Ishikawa (cell line): ENCODE measurements around the gene TNNC1.

Source experiments
- CEBPB ChIP-seq: IDR thresholded peaks from 2 replicates; pipeline ENCODE4 v1.6.1; 2012
- CREB1 ChIP-seq: IDR thresholded peaks from 2 replicates; pipeline ENCODE4 v1.6.1; 2012; ENCODE audit warnings: low read depth
- EGR1 ChIP-seq: IDR thresholded peaks from 2 replicates; pipeline ENCODE4 v1.6.1; 2012
- EP300 ChIP-seq: IDR thresholded peaks from 2 replicates; pipeline ENCODE4 v1.6.1; 2012; ENCODE audit warnings: borderline replicate concordance
- FOXM1 ChIP-seq: IDR thresholded peaks from 2 replicates; pipeline ENCODE4 v1.6.1; 2012; ENCODE audit warnings: low read depth, borderline replicate concordance
- NFIC ChIP-seq: IDR thresholded peaks from 2 replicates; pipeline ENCODE4 v1.6.1; 2012
- RAD21 ChIP-seq: IDR thresholded peaks from 2 replicates; pipeline ENCODE4 v1.6.1; 2012; ENCODE audit warnings: low read depth
- TAF1 ChIP-seq: IDR thresholded peaks from 2 replicates; pipeline ENCODE4 v1.6.1; 2012; ENCODE audit warnings: low read depth, mild to moderate bottlenecking
- TCF12 ChIP-seq: IDR thresholded peaks from 2 replicates; pipeline ENCODE4 v1.6.1; 2012; ENCODE audit warnings: low read depth
- TEAD4 ChIP-seq: IDR thresholded peaks from 2 replicates; pipeline ENCODE4 v1.6.1; 2012
- YY1 ChIP-seq: IDR thresholded peaks from 2 replicates; pipeline ENCODE4 v1.6.1; 2012; ENCODE audit warnings: low read depth
- ZBTB7A ChIP-seq: IDR thresholded peaks from 2 replicates; pipeline ENCODE4 v1.6.1; 2012; ENCODE audit warnings: low read depth
- TF ChIP-seq, protein P1 (sequence below): IDR thresholded peaks from 2 replicates; pipeline ENCODE4 v1.6.1; 2012
- TF ChIP-seq, protein P2 (sequence below): IDR thresholded peaks from 2 replicates; pipeline ENCODE4 v1.6.1; 2012; ENCODE audit warnings: low read depth, mild to moderate bottlenecking
- TF ChIP-seq, protein P3 (sequence below): IDR thresholded peaks from 2 replicates; pipeline ENCODE4 v1.6.1; 2012

Gene TNNC1

DNA sequence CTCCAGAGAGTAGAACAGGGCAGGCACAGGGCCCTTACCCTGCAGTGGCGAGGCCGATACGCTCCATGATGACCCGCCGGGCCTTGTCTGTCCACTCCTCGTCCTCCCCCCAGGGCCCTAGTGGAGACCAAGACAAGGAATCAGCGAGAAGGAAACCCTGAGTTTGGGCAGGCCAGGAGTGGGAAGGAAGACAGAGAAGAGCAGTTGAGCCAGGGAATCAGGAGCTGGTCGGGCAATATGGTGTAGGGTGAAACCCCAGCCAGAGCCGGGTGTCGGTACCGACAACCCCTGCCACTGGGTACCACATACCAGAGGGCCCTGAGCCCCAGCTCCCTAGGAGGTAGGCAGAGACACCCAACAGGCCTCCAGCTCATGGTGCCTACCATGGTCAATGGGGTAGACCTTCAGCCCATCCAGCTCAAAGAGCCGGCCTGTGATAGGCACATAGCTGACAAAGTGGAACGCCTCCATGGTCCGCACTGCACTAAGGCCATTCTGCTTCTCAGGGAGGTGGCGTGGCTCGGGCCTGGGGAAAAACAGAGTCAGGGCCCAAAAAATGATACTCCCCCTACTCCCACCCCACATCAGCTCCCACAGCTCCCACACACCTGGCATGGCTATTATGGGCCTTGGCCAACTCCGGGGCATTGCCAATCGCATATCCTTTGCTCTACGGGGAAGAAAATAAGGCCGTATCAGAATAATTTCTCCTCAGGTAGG is 46.9 kb downstream of the TNNC1 start:
- TF ChIP-seq YY1 (no peak), TAF1 (no peak), CREB1 (no peak), FOXM1 (no peak), CEBPB (no peak), NFIC (no peak), ZBTB7A (no peak), TCF12 (no peak), RAD21 (no peak)
- TF ChIP-seq, protein P1, sequence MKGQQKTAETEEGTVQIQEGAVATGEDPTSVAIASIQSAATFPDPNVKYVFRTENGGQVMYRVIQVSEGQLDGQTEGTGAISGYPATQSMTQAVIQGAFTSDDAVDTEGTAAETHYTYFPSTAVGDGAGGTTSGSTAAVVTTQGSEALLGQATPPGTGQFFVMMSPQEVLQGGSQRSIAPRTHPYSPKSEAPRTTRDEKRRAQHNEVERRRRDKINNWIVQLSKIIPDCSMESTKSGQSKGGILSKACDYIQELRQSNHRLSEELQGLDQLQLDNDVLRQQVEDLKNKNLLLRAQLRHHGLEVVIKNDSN, result no peak
- TF ChIP-seq, protein P2, sequence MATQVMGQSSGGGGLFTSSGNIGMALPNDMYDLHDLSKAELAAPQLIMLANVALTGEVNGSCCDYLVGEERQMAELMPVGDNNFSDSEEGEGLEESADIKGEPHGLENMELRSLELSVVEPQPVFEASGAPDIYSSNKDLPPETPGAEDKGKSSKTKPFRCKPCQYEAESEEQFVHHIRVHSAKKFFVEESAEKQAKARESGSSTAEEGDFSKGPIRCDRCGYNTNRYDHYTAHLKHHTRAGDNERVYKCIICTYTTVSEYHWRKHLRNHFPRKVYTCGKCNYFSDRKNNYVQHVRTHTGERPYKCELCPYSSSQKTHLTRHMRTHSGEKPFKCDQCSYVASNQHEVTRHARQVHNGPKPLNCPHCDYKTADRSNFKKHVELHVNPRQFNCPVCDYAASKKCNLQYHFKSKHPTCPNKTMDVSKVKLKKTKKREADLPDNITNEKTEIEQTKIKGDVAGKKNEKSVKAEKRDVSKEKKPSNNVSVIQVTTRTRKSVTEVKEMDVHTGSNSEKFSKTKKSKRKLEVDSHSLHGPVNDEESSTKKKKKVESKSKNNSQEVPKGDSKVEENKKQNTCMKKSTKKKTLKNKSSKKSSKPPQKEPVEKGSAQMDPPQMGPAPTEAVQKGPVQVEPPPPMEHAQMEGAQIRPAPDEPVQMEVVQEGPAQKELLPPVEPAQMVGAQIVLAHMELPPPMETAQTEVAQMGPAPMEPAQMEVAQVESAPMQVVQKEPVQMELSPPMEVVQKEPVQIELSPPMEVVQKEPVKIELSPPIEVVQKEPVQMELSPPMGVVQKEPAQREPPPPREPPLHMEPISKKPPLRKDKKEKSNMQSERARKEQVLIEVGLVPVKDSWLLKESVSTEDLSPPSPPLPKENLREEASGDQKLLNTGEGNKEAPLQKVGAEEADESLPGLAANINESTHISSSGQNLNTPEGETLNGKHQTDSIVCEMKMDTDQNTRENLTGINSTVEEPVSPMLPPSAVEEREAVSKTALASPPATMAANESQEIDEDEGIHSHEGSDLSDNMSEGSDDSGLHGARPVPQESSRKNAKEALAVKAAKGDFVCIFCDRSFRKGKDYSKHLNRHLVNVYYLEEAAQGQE, result no peak

DNA sequence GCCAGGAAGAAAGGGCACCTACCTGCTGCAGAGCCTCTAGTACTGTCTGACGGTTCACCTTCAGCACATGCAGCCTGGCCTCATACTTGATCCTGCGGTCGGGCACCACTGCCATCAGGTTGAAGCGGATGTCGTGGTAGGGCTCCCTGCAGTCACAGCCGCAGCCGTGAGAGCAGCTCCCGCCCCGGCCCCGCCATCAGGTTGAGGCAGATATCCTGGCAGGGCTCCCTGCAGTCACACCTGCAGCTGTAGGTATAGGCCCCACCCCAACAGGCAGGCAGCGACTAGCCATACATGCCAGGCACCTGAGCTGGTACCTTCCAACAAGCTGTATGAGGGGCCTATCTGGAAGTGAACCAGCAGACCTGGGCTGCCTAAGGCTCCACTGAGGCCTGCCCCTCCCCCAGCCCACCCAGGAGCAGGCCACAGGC is 47.6 kb downstream of the TNNC1 start:
- TF ChIP-seq, protein P1, result no peak
- TF ChIP-seq TCF12 (no peak), NFIC (no peak), YY1 (no peak), CEBPB (no peak), ZBTB7A (no peak), TAF1 (no peak), FOXM1 (no peak), EP300 (no peak), RAD21 (no peak), TEAD4 (no peak), CREB1 (no peak), EGR1 (no peak)
- TF ChIP-seq, protein P2, result no peak
- TF ChIP-seq, protein P3, sequence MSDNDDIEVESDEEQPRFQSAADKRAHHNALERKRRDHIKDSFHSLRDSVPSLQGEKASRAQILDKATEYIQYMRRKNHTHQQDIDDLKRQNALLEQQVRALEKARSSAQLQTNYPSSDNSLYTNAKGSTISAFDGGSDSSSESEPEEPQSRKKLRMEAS, result no peak

DNA sequence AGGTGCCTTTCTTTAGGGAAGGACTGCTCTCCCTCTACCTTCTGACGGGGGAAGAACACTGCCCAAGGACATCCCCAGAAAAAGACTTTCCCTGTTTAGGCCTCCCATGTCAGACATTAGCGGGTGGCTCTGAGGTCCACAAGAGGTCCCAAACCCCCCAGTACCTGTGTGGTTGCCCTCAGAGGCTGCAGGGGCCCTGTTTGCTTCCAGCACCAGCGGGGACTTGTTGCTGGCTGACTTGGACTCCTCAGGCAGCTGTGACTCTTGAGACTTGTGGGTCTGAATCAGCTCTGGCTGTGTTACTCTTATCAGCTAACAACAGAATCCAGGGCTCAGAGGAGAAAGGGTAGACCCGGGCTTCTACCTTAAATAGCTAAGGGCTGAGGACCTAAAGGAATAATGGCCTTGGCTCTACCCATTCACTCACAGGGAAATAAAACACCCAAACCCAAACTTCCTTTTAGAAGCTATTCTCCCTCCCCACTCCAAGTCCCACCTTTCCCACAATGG is 48.2 kb downstream of the TNNC1 start:
- TF ChIP-seq TCF12 (no peak), FOXM1 (no peak)

DNA sequence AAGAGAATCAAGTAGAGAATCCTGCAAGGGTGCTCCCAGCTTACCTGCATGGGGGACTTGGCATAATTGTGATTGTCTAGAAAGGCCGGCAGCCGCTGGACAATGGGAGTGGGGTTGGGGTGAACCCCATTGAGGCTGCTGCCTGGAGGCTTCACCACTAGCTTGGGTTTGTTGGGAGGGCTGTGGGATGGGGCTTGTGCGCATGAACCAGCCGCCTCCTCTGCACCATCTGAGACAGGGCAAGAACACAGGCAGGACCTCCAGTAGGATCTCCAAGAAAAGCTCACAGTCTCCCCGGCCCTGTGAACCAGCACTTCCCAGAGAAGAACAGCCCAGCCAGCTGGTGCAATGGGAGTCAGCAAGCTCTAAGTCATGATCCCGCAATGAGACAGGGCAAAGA is 48.8 kb downstream of the TNNC1 start:
- TF ChIP-seq TAF1 (no peak), RAD21 (no peak), CREB1 (no peak), NFIC (no peak), TEAD4 (no peak), YY1 (no peak), FOXM1 (no peak), TCF12 (no peak), CEBPB (no peak), ZBTB7A (no peak), EP300 (no peak)
- TF ChIP-seq, protein P1, result no peak

DNA sequence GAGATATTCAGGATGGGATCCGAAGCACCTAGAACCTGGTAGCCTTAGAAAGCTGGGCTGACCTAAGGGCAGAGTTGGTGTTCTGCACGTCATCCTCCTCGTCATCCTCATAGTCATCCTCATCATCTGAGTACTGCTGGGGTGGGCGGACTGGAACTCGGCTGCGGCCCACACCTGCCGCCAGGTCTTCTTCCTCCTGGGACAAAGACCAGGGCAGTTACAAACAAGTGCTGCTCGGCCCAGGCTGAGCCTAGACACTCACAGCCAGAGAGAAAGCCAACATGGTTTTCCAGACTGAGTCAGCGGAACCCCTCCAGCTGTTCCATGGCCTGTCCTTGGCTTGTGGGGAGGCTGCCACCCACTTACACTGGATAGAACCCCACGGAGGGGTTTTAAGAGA is 49.5 kb downstream of the TNNC1 start:
- TF ChIP-seq TEAD4, result no peak
- no peak for TF ChIP-seq CEBPB
- TF ChIP-seq YY1, result no peak
- TF ChIP-seq TAF1, result no peak

DNA sequence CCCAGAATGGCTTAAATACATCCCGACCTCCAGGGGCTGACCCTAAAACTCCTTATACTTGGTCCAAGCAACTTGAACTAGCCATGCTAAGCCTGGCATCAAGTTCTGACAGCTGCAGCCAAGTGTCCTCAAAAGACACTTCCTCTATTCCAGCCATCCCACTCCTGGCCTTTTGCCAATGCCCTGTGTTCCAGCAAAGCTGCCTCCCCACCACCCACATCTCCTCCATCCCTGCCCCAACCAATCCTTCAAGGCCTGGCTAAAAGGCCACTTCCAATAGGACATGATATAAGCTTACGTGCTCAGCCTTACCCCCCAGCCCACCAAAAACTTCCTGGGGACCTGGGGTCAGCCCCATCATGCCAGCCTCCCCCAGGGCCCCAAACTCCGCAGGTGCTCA is 49.9 kb downstream of the TNNC1 start:
- TF ChIP-seq YY1 (no peak), TCF12 (no peak), CREB1 (no peak), NFIC (no peak), TEAD4 (no peak), ZBTB7A (no peak), TAF1 (no peak), RAD21 (no peak), FOXM1 (no peak), CEBPB (no peak)
- TF ChIP-seq, protein P3, result no peak
